ENCODE measurements around the gene NUDT17. TPM values are rescaled to one million over a fixed set of nuclear protein-coding genes. Genes with fewer than 3 reads are reported as not detected.

NUDT17 gene
- total and polyA plus RNA-seq, 2 of the 8 experiments (the other 6 are each of a cell fraction or from before 2014, with no cell fraction given) = 2.7 to 4.1 TPM

GRCh38 chr1:145796753-145797152 lies 48.7 kb upstream of the NUDT17 start (continued):
- TF ChIP-seq, protein P1, sequence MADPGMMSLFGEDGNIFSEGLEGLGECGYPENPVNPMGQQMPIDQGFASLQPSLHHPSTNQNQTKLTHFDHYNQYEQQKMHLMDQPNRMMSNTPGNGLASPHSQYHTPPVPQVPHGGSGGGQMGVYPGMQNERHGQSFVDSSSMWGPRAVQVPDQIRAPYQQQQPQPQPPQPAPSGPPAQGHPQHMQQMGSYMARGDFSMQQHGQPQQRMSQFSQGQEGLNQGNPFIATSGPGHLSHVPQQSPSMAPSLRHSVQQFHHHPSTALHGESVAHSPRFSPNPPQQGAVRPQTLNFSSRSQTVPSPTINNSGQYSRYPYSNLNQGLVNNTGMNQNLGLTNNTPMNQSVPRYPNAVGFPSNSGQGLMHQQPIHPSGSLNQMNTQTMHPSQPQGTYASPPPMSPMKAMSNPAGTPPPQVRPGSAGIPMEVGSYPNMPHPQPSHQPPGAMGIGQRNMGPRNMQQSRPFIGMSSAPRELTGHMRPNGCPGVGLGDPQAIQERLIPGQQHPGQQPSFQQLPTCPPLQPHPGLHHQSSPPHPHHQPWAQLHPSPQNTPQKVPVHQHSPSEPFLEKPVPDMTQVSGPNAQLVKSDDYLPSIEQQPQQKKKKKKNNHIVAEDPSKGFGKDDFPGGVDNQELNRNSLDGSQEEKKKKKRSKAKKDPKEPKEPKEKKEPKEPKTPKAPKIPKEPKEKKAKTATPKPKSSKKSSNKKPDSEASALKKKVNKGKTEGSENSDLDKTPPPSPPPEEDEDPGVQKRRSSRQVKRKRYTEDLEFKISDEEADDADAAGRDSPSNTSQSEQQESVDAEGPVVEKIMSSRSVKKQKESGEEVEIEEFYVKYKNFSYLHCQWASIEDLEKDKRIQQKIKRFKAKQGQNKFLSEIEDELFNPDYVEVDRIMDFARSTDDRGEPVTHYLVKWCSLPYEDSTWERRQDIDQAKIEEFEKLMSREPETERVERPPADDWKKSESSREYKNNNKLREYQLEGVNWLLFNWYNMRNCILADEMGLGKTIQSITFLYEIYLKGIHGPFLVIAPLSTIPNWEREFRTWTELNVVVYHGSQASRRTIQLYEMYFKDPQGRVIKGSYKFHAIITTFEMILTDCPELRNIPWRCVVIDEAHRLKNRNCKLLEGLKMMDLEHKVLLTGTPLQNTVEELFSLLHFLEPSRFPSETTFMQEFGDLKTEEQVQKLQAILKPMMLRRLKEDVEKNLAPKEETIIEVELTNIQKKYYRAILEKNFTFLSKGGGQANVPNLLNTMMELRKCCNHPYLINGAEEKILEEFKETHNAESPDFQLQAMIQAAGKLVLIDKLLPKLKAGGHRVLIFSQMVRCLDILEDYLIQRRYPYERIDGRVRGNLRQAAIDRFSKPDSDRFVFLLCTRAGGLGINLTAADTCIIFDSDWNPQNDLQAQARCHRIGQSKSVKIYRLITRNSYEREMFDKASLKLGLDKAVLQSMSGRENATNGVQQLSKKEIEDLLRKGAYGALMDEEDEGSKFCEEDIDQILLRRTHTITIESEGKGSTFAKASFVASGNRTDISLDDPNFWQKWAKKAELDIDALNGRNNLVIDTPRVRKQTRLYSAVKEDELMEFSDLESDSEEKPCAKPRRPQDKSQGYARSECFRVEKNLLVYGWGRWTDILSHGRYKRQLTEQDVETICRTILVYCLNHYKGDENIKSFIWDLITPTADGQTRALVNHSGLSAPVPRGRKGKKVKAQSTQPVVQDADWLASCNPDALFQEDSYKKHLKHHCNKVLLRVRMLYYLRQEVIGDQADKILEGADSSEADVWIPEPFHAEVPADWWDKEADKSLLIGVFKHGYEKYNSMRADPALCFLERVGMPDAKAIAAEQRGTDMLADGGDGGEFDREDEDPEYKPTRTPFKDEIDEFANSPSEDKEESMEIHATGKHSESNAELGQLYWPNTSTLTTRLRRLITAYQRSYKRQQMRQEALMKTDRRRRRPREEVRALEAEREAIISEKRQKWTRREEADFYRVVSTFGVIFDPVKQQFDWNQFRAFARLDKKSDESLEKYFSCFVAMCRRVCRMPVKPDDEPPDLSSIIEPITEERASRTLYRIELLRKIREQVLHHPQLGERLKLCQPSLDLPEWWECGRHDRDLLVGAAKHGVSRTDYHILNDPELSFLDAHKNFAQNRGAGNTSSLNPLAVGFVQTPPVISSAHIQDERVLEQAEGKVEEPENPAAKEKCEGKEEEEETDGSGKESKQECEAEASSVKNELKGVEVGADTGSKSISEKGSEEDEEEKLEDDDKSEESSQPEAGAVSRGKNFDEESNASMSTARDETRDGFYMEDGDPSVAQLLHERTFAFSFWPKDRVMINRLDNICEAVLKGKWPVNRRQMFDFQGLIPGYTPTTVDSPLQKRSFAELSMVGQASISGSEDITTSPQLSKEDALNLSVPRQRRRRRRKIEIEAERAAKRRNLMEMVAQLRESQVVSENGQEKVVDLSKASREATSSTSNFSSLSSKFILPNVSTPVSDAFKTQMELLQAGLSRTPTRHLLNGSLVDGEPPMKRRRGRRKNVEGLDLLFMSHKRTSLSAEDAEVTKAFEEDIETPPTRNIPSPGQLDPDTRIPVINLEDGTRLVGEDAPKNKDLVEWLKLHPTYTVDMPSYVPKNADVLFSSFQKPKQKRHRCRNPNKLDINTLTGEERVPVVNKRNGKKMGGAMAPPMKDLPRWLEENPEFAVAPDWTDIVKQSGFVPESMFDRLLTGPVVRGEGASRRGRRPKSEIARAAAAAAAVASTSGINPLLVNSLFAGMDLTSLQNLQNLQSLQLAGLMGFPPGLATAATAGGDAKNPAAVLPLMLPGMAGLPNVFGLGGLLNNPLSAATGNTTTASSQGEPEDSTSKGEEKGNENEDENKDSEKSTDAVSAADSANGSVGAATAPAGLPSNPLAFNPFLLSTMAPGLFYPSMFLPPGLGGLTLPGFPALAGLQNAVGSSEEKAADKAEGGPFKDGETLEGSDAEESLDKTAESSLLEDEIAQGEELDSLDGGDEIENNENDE (IDR thresholded peaks at IDR 0.05; ENCODE audit: insufficient replicate concordance, low read length) = no peak
- no peak for TF ChIP-seq SP2 (IDR thresholded peaks at IDR 0.05; ENCODE audit: low read length)
